WTC11 (cell line): ENCODE measurements around the gene ADD2. TPM values are rescaled to one million over a fixed set of nuclear protein-coding genes. Genes with fewer than 3 reads are reported as not detected.
A peak's percentile ranks its signal among the peaks of the same experiment; 100 is the strongest.

Source experiments
- ATAC-seq: fragments of 200-7000 bp; cut with Tn5 transposase; 2 replicates; pipeline ENCODE4 v1.10.0; 2021; ENCODE audit warnings: mild to moderate bottlenecking, moderate library complexity
- CTCF ChIA-PET: fragments of 300-600 bp; sonication (Branson Sonifier 250); formaldehyde crosslinking; loops from one replicate; lab custom pipeline; 2021; ENCODE audit warnings: antibody characterized with exemption; lab: Charles Lee
- POLR2A ChIA-PET: fragments of 350-600 bp; sonication (Branson Sonifier 250); formaldehyde crosslinking; loops from one replicate; lab custom pipeline; 2021; ENCODE audit warnings: antibody characterized with exemption; lab: Charles Lee
- DNase-seq: peaks from one replicate; pipeline ENCODE4 v3.0.0; 2021; ENCODE audit warnings: low spot score
- H3K27ac Mint-ChIP-seq: 2 replicates; pipeline ENCODE4 v1.8.0; 2021; ENCODE audit warnings: mixed read lengths
- H3K27me3 Mint-ChIP-seq: 2 replicates; pipeline ENCODE4 v1.8.0; 2021; ENCODE audit warnings: low read depth, mild to moderate bottlenecking, moderate library complexity, mixed read lengths
- H3K36me3 Mint-ChIP-seq: 2 replicates; pipeline ENCODE4 v1.8.0; 2021; ENCODE audit warnings: mixed read lengths
- H3K4me1 Mint-ChIP-seq: 2 replicates; pipeline ENCODE4 v1.8.0; 2022; ENCODE audit warnings: mixed read lengths
- H3K4me3 Mint-ChIP-seq: 2 replicates; pipeline ENCODE4 v1.8.0; 2021; ENCODE audit warnings: mild to moderate bottlenecking, moderate library complexity, mixed read lengths
- H3K9me3 Mint-ChIP-seq: 2 replicates; pipeline ENCODE4 v1.8.0; 2021; ENCODE audit warnings: mixed read lengths
- ATF6 ChIP-seq: sonication (generic); formaldehyde crosslinking; IDR thresholded peaks from 2 replicates; pipeline ENCODE4 v1.8.1; 2023; ENCODE audit warnings: mild to moderate bottlenecking, missing genetic modification reagents
- CREB1 ChIP-seq: sonication (generic); formaldehyde crosslinking; IDR thresholded peaks from 2 replicates; pipeline ENCODE4 v1.8.0; 2023; ENCODE audit warnings: mild to moderate bottlenecking, missing genetic modification reagents
- CREM ChIP-seq: sonication (generic); formaldehyde crosslinking; IDR thresholded peaks from 2 replicates; pipeline ENCODE4 v1.8.1; 2022; ENCODE audit warnings: mild to moderate bottlenecking, missing genetic modification reagents, moderate library complexity
- E2F4 ChIP-seq: sonication (generic); formaldehyde crosslinking; IDR thresholded peaks from 2 replicates; pipeline ENCODE4 v1.8.1; 2022; ENCODE audit warnings: low read depth, mild to moderate bottlenecking, moderate library complexity, missing genetic modification reagents, borderline replicate concordance
- ELF4 ChIP-seq: sonication (generic); formaldehyde crosslinking; IDR thresholded peaks from 2 replicates; pipeline ENCODE4 v1.8.1; 2022; ENCODE audit warnings: low read depth, mild to moderate bottlenecking, moderate library complexity, missing genetic modification reagents
- ERG ChIP-seq: fragments of 250-450 bp; sonication (Bioruptor Pico); IDR thresholded peaks from 2 replicates; pipeline ENCODE4 v1.8.0; 2021; ENCODE audit warnings: mild to moderate bottlenecking
- FOXJ3 ChIP-seq: sonication (generic); formaldehyde crosslinking; IDR thresholded peaks from 2 replicates; pipeline ENCODE4 v1.9.0; 2021; ENCODE audit warnings: missing genetic modification reagents, mild to moderate bottlenecking, borderline replicate concordance
- MYBL2 ChIP-seq: sonication (generic); formaldehyde crosslinking; IDR thresholded peaks from 2 replicates; pipeline ENCODE4 v1.8.1; 2023; ENCODE audit warnings: mild to moderate bottlenecking, moderate library complexity, missing genetic modification reagents
- NR3C1 ChIP-seq: sonication (generic); formaldehyde crosslinking; conservative IDR thresholded peaks from 2 replicates; pipeline ENCODE4 v1.8.1; 2023; ENCODE audit warnings: low read depth, mild to moderate bottlenecking, missing genetic modification reagents
- OVOL2 ChIP-seq: fragments of 250-450 bp; sonication (Bioruptor Pico); IDR thresholded peaks from 2 replicates; pipeline ENCODE4 v1.9.0; 2021; ENCODE audit warnings: mild to moderate bottlenecking, borderline replicate concordance
- ZNF121 ChIP-seq: sonication (generic); formaldehyde crosslinking; IDR thresholded peaks from 2 replicates; pipeline ENCODE4 v1.8.0; 2023; ENCODE audit warnings: missing genetic modification reagents
- ZNF671 ChIP-seq: fragments of 250-450 bp; sonication (Bioruptor Pico); IDR thresholded peaks from 2 replicates; pipeline ENCODE4 v1.8.0; 2021; ENCODE audit warnings: mild to moderate bottlenecking
- total RNA-seq: library from RNA; stranded (reverse); gene quantifications from 3 replicates; pipeline ENCODE4 v1.2.3, GENCODE V29; 2021
- TF ChIP-seq, protein P1 (sequence below): sonication (generic); formaldehyde crosslinking; IDR thresholded peaks from 2 replicates; pipeline ENCODE4 v1.8.0; 2023; ENCODE audit warnings: missing genetic modification reagents, mild to moderate bottlenecking, borderline replicate concordance
- TF ChIP-seq, protein P2 (sequence below): fragments of 250-450 bp; sonication (Bioruptor Pico); IDR thresholded peaks from 2 replicates; pipeline ENCODE4 v1.9.0; 2021; ENCODE audit warnings: moderate library complexity, mild to moderate bottlenecking, inconsistent platforms, borderline replicate concordance
- TF ChIP-seq, protein P3 (sequence below): sonication (generic); formaldehyde crosslinking; IDR thresholded peaks from 2 replicates; pipeline ENCODE4 v1.8.0; 2022; ENCODE audit warnings: missing genetic modification reagents

The ADD2 gene
- total RNA-seq, 1 experiment from 2014 or later: 196 TPM

GRCh38 chr2:70750320-70750719 is 17.7 kb downstream of the ADD2 start:
- Mint-ChIP-seq H3K9me3 (peaks cover 6% of the 10 kb centered on the region), H3K27ac (peak overlapping the region; percentile 71; the same call in 1 of the 2 replicates), H3K36me3 (peaks cover 7% of the 10 kb centered on the region; the same call in 1 of the 2 replicates), H3K4me1 (peaks cover 60% of the 10 kb centered on the region), H3K4me3 (no peak overlapping the region), H3K27me3 (no peaks in the 10 kb centered on the region)
- ChIA-PET CTCF (interaction anchor here (1.1 to 2.6 kb wide), 2 partner anchors 17 to 18 kb away, joined by 3 to 13 read pairs; partner anchors contain the start of gene ADD2), POLR2A (no interaction called here)
- ATAC-seq (no peak), DNase-seq (no peak)
- TF ChIP-seq CREM (CRISPR knock-in tag) (no peak), ELF4 (CRISPR knock-in tag) (no peak), ZNF121 (CRISPR knock-in tag) (no peak), MYBL2 (CRISPR knock-in tag) (no peak), FOXJ3 (no peak), OVOL2 (no peak), ATF6 (CRISPR knock-in tag) (no peak), NR3C1 (no peak), ERG (CRISPR knock-in tag) (no peak), ZNF671 (CRISPR knock-in tag) (no peak), E2F4 (no peak), CREB1 (no peak)
- TF ChIP-seq, protein P1, sequence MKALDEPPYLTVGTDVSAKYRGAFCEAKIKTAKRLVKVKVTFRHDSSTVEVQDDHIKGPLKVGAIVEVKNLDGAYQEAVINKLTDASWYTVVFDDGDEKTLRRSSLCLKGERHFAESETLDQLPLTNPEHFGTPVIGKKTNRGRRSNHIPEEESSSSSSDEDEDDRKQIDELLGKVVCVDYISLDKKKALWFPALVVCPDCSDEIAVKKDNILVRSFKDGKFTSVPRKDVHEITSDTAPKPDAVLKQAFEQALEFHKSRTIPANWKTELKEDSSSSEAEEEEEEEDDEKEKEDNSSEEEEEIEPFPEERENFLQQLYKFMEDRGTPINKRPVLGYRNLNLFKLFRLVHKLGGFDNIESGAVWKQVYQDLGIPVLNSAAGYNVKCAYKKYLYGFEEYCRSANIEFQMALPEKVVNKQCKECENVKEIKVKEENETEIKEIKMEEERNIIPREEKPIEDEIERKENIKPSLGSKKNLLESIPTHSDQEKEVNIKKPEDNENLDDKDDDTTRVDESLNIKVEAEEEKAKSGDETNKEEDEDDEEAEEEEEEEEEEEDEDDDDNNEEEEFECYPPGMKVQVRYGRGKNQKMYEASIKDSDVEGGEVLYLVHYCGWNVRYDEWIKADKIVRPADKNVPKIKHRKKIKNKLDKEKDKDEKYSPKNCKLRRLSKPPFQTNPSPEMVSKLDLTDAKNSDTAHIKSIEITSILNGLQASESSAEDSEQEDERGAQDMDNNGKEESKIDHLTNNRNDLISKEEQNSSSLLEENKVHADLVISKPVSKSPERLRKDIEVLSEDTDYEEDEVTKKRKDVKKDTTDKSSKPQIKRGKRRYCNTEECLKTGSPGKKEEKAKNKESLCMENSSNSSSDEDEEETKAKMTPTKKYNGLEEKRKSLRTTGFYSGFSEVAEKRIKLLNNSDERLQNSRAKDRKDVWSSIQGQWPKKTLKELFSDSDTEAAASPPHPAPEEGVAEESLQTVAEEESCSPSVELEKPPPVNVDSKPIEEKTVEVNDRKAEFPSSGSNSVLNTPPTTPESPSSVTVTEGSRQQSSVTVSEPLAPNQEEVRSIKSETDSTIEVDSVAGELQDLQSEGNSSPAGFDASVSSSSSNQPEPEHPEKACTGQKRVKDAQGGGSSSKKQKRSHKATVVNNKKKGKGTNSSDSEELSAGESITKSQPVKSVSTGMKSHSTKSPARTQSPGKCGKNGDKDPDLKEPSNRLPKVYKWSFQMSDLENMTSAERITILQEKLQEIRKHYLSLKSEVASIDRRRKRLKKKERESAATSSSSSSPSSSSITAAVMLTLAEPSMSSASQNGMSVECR: no peak
- TF ChIP-seq, protein P2, sequence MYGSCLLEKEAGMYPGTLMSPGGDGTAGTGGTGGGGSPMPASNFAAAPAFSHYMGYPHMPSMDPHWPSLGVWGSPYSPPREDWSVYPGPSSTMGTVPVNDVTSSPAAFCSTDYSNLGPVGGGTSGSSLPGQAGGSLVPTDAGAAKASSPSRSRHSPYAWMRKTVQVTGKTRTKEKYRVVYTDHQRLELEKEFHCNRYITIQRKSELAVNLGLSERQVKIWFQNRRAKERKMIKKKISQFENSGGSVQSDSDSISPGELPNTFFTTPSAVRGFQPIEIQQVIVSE: no peak
- TF ChIP-seq, protein P3, sequence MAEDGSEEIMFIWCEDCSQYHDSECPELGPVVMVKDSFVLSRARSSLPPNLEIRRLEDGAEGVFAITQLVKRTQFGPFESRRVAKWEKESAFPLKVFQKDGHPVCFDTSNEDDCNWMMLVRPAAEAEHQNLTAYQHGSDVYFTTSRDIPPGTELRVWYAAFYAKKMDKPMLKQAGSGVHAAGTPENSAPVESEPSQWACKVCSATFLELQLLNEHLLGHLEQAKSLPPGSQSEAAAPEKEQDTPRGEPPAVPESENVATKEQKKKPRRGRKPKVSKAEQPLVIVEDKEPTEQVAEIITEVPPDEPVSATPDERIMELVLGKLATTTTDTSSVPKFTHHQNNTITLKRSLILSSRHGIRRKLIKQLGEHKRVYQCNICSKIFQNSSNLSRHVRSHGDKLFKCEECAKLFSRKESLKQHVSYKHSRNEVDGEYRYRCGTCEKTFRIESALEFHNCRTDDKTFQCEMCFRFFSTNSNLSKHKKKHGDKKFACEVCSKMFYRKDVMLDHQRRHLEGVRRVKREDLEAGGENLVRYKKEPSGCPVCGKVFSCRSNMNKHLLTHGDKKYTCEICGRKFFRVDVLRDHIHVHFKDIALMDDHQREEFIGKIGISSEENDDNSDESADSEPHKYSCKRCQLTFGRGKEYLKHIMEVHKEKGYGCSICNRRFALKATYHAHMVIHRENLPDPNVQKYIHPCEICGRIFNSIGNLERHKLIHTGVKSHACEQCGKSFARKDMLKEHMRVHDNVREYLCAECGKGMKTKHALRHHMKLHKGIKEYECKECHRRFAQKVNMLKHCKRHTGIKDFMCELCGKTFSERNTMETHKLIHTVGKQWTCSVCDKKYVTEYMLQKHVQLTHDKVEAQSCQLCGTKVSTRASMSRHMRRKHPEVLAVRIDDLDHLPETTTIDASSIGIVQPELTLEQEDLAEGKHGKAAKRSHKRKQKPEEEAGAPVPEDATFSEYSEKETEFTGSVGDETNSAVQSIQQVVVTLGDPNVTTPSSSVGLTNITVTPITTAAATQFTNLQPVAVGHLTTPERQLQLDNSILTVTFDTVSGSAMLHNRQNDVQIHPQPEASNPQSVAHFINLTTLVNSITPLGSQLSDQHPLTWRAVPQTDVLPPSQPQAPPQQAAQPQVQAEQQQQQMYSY (CRISPR knock-in tag): no peak
